Head of caudate nucleus (tissue), 42 donors: ENCODE results near the gene FARP1.

Source experiments
- DNase-seq, 42 donors: peaks; one replicate each; pipeline versions ENCODE4 v3.0.0 to v3.0.0-alpha.2; 2020 to 2021; ENCODE audit warnings: mixed read lengths in 7 of 42
- intact Hi-C: fragments of 100-400 bp; cut with DNase I; formaldehyde crosslinking; loops from one replicate; pipeline ENCODE4 v1.15.0; 2022

Gene FARP1

GRCh38 chr13:98123176-98123575 is 19.7 kb upstream of the FARP1 start:
- intact Hi-C loops, result no loop called here
- no peak for DNase-seq

- intact Hi-C loops, result no loop called here
- DNase-seq, result no peak
These were observed 13.7 kb upstream of the FARP1 start for GRCh38 chr13:98129059-98129746.

DNA sequence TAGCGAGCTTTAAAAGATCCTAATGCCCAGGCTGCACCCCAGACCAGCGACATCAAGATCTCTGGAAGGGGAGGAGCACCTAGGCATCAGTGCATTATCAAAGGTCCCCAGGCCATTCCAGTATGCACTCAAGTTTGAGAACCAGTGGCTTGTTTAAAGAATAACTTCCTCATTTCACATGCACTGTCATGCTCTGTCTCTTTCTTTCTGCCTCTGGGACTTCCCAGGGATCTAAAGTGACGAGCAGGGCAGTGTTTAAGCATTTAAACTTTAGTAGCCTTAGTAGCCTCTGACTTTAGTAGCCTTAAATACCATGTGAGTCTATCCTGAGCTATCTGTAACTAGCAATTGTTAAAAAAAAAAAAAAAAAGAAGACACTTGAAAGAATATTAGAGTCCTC is 8.9 kb upstream of the FARP1 start:
- intact Hi-C loops, result no loop called here

DNA sequence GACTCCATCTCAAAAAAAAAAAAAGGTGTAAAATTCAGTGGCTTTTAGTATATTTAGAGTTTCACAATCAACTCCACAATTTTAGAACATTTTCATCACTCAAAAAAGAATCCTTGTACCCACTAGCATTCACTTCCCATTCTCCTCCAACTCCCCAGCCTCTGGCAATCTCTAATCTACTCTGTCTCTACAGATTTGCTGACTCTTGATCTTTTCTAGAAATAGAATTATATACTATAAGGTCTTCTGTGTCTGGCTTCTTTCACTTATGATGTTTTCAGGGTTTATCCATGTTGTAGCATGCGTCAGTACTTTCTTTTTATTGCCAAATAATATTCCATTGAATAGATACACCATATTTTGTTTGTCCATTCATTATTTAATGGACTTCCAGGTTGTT is 8.0 kb upstream of the FARP1 start:
- no peak for DNase-seq
- intact Hi-C loops, result no loop called here

More for the DNA sequence above, 8.9 kb upstream of the FARP1 start:
- no peak for DNase-seq

- intact Hi-C loops, result no loop called here
These were observed 1.8 kb upstream of the FARP1 start for GRCh38 chr13:98141091-98141490.

DNA sequence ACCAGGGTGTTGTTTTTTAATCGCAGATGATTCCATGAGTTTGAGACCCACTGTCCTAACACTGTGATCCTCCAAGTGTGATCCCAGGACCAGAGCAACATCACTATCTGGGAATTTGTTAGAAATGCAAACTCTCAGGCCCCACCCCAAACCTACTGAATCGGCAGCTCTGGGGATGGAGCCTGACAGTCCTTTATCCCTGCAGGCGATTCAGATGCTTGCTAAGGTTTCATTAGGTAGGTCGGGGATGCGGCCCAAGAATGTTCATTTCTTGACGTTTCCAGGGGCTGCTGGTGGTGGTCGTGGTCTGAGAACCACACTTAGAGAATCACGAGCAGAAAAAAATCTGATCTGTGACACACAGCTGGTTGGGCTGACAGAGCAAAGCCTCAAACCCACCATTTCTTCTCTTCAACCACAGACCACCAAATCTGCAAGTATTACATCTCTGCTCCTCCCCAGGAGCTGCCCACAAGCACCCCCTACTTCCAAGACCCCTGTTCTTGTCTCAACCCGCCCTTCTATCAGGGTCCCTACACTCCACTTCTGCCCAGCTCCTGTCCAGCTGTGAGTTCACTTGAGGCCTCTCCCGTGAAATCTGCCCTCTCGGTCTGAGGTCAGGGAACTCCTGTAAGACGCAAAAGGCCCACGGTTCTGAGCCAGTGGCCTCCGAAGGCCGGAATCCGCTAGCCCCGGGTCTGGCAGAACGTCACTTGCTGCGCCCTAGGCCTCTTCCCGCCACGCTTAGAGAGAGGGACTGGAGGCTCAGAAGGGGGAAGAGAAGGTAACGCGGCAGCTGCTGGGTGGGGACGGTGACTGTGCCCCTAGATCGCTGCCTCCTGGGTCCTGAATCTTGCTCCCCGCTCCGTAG is 1.1 kb upstream of the FARP1 start:
- DNase-seq, result peak in 6 of 42 donors; percentile 1 to 30 (median 10)
- intact Hi-C loops, result no loop called here

More at GRCh38 chr13:98141091-98141490, 1.8 kb upstream of the FARP1 start:
- no peak for DNase-seq

DNA sequence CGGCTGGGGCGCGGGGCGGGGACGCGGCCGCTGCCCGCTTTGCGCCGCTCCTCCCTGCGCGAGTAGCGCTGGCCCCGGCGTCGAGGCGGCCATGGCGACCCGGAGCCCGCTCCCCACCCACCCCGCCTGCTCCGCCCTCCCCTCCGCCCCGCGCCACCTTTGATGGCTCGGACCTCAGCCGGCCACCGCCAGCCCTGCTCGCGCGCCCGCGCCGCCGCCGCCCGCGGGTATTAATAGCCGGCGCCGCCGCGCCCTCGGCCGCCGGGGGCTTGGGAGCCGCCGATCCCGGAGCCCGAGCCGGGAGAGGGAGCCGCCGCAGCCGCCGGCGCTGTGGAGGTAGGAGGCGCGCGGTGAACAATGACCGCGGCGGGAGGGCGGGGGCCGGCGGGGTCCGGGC is 261 bp downstream of the FARP1 start:
- DNase-seq, result peak in 13 of 42 donors; percentile 10 to 48 (median 26)
- intact Hi-C loops, result no loop called here

GRCh38 chr13:98143601-98144026 is 720 bp downstream of the FARP1 start:
- peak in 2 of 42 donors; percentile 5 to 29 for DNase-seq
- intact Hi-C loops, result no loop called here

DNA sequence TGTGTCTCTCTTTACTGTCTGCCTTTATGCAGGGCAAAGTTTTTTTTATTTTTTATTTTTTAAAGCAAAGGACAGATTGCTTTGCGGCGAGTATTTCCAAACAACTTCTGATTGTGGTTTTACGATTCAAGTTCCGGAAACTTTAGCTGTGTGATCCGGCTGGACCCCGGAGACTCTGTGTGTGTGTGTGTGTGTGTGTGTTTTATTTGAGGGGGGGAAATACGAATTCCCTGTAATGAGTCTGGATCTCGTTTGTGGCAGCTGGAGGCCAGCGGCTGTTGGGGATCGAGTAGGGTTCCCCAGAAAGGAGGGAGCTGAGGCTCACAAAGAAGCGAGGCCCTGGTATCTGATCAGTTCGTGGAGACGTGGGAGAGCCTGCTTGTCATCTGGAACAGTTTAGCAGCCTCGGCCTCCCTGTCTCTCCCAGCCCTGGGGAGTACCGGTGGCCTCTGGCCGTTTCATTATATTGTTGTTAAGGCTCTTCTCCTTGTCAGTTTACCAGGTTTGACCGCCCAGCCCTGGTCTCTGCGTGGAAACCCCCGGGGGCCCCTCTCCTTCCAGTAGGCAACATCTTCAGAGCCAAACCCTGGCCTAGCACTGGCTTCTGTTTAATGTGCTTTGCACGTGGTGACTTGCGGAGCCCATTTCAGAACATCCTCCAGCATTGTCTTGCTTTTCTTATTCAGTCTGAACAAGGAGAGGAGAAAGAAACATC is 1.3 kb downstream of the FARP1 start:
- intact Hi-C loops, result no loop called here
- peak in 2 of 42 donors; percentile 2 to 6 for DNase-seq

DNA sequence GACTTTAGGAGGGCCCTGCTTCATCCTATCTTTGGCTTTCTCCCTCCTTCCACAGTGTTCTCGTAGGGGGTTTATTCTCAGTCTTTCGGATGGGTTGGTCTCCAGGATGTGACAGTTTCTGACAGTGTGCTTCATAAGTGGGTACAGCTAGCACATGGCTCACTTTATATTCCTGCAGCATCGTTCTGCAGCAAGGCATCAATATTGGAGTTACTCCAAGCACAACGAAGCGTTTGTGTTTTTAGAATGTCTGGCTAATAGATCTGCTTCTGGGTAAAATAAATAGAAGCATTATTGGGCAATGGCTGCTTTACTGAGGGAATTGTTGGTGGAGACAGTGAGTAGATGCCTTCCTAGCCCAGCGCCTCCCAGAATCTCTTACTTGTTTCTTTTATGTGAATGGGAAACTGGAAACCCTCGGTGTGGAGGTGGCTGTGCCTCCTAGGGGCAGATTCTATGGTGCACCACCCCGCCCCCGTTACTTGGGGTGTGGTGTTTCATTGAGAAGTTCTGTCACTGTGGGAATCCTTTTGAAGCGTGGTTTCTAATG is 2.0 kb downstream of the FARP1 start:
- intact Hi-C loops, result no loop called here
- peak in 8 of 42 donors; percentile 4 to 46 (median 14) for DNase-seq

- DNase-seq, result no peak
These were observed 4.6 kb downstream of the FARP1 start for GRCh38 chr13:98147521-98147920.

DNA sequence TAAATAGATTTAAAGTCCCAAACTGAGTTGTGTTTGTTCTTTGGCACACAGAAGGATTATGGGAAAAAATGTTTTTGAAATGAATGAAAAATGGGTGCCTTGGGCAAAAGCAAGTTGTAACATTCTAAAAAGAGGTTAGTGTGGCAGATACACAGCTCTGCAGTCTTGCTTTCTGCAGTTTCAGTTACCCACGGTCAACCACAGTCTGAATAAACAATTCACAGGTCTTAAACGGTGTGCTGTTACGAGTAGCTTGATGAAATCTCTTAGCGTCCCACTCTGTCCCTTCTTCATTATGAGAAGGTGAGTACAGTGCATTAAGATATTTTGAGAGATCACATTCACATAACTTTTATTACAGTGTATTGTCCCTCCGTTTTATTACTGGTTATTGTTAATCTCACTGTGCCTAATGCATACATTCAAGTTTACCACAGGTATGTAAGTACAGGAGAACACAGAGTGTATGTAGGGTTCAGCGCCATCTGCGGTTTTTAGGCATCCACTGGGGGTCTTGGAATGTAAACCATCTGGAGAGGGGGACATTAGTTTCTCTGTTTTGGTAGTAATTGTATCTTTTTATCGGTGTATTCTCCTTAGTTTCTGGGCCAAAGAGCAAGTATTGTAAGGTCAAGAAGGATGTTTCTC is 8.1 kb downstream of the FARP1 start:
- DNase-seq, result no peak
- intact Hi-C loops, result no loop called here

More at GRCh38 chr13:98147521-98147920, 4.6 kb downstream of the FARP1 start:
- intact Hi-C loops, result no loop called here

DNA sequence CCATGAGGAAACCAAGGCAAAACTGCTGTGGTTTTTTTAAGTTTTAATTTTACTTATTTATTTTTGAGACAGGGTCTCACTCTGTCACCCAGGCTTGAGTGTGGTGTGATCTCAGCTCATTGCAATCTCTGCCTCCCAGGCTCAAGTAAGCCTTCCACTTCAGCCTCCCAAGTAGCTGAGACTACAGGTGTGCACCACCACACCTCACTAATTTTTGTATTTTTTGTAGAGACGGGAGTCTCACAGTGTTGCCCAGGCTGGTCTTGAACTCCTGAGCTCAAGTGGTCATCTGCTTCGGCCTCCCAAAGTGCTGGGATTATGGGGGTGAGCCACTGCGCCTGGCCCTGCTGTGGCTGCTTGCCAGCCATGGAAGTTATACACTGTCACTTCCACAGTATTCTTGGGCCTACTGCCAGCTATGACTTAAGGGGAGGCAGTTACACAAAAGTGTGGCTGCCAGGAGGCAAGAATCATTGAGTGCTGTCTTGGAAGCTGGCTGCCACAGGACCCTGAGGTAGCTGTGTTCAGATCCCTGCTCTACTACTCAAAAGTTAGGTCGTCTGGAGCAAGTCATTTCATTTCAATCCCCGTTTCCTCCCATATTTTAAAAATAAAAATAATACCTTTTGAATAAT is 12.7 kb downstream of the FARP1 start:
- no peak for DNase-seq

DNA sequence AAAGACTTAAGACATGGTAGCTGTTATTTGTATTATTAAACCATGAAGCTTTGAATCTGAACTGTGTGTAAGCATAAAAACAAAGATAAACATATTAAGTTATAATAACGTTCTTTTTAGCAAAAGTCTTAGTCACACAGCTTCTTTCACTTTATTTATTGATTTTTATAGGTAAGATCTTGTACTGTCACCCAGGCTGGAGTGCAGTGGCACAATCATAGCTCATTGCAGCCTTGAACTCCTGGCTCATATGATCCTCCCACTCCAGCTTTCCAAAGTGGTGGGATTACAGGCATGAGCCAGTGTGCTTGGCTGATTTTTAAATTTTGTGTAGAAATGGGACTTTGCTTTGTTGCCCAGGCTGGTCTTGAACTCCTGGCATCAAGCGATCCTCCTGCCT is 13.4 kb downstream of the FARP1 start:
- intact Hi-C loops, result no loop called here

More for the DNA sequence above, 12.7 kb downstream of the FARP1 start:
- intact Hi-C loops, result no loop called here

DNA sequence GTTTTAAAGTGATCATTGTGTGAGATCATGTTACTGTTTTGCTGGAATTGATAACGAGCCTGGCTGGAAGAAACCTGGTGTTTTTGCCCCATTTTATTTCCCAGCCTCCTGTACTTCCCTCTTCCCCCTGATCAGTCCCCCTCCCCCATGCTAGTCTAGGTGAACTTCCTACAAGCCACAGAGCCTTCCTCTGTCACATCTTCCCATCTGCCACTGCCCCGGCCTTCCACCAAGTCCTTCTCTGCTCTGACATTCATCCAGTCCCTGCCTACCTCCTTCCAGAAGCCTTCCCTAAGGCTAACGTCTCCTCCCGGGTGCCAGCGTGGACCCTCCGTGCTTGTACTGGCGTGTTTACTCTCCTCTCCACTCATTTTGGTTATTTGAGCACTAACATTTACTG is 14.3 kb downstream of the FARP1 start:
- intact Hi-C loops, result no loop called here
- DNase-seq, result no peak

More for the DNA sequence above, 13.4 kb downstream of the FARP1 start:
- DNase-seq, result no peak

GRCh38 chr13:98157609-98158008 is 14.7 kb downstream of the FARP1 start:
- intact Hi-C loops, result no loop called here
- no peak for DNase-seq

DNA sequence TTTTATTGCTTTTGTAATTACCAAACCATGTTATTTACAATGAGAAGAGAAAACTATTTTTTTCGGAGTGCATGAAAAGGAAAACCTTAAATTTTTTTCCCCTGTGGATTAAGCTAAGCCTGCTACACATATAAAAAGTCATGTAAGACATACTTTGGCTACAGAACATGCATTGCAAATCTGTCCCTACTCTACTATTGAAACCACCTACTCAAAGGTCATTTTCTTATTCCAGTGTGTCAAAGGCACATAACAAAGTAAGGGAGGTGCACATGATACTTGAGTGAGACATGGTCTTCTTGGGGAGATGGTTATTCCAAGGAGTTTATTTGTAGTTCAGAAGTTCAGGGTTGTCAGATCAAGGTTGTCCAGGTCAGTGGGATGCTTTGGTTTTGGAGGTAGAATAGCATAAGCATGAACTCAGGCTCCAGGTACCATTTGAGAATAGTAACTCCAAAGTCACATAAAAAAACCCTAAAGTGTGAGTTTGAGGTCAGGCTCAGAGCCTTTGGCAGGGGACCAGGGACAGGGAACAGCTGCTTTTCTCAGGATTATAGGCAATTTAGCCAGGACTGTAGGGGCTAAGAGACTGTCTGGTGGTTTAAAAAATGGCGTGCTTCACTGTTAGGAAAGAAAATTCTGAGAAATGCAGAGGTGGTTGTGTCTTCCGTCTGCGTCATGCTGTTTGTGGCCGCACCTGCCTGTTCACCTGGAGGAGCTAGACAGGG is 15.4 kb downstream of the FARP1 start:
- no peak for DNase-seq
- intact Hi-C loops, result no loop called here

GRCh38 chr13:98162935-98163334 is 20.0 kb downstream of the FARP1 start:
- intact Hi-C loops, result no loop called here

More at GRCh38 chr13:98162935-98163334, 20.0 kb downstream of the FARP1 start:
- DNase-seq, result no peak
